HL-60 (cell line): ENCODE data around the gene NOS3.

Source experiments
- DNase-seq, 2 experiments: peaks; one replicate each; pipeline ENCODE4 v3.0.0-alpha.2; 2010 to 2020; ENCODE audit warnings: low read depth in 1 of 2, low spot score in 1 of 2
- H3K27ac ChIP-seq: fragments of 250-450 bp; sonication (Bioruptor Pico); replicated peaks from 2 replicates; pipeline ENCODE4 v1.5.1; 2020; ENCODE audit warnings: mild to moderate bottlenecking, moderate library complexity
- H3K27me3 ChIP-seq: fragments of 250-450 bp; sonication (Bioruptor Pico); 2 replicates; pipeline ENCODE4 v1.5.1; 2021; ENCODE audit warnings: mild to moderate bottlenecking, moderate library complexity; ENCODE audit not compliant: insufficient read depth, poor library complexity, severe bottlenecking
- H3K4me3 ChIP-seq: replicated peaks from 2 replicates; pipeline ENCODE4 v1.5.1; 2011; ENCODE audit warnings: mild to moderate bottlenecking, control low read depth, low read length; ENCODE audit not compliant: insufficient read depth
- GABPA ChIP-seq: IDR thresholded peaks from 2 replicates; pipeline ENCODE4 v1.6.1; 2012; ENCODE audit warnings: low read depth
- POLR2AphosphoS5 ChIP-seq: IDR thresholded peaks from 2 replicates; pipeline ENCODE4 v1.6.1; 2012; ENCODE audit warnings: low read depth
- SPI1 ChIP-seq: IDR thresholded peaks from 2 replicates; pipeline ENCODE4 v1.6.1; 2012; ENCODE audit warnings: low read depth, mild to moderate bottlenecking, borderline replicate concordance
- TF ChIP-seq, protein P1 (sequence below): IDR thresholded peaks from 2 replicates; pipeline ENCODE4 v1.6.1; 2012; ENCODE audit warnings: low read depth; ENCODE audit not compliant: insufficient replicate concordance
- TF ChIP-seq, protein P2 (sequence below): IDR thresholded peaks from one replicate; pipeline ENCODE4 v1.5.1; 2011; ENCODE audit warnings: low read length, control low read depth, inconsistent platforms; ENCODE audit not compliant: insufficient read depth

The NOS3 gene

DNA sequence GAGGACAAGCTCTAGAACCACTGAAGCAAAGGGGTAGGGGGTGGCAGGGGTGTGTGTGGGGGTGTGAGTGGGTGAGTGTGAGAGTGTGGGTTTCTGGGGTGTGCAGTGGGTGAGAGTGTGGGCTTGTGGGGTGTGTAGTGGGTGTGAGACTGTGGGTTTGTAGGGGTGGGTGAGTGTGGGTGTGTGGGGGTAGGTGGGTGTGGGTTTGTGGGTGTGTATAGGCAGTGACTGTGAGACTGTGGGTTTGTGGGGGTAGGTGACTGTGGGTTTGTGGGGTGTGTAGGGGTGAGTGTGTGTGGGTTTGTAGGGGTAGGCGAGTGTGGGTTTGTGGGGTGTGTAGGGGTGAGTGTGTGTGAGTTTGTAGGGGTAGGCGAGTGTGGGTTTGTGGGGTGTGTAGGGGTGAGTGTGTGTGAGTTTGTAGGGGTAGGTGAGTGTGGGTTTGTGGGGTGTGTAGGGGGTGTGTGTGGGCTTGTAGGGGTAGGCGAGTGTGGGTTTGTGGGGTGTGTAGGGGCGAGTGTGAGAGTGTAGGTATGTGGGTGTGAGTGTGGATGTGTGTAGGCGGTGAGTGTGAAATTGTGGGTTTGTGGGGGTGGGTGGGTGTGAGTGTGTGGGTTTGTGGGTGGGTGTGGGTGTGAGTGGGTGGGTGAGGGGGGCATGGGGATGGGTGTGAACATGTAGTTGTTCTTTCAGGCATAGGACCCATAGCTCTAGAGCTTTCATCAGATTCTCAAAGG lies 8.8 kb downstream of the NOS3 start:
- H3K27me3 ChIP-seq = no peaks in the 10 kb centered on the region
- H3K4me3 ChIP-seq = no peak overlapping the region
- no peak overlapping the region for H3K27ac ChIP-seq
- DNase-seq = no peak
- TF ChIP-seq SPI1 = no peak
- TF ChIP-seq POLR2AphosphoS5 = no peak
- TF ChIP-seq GABPA = no peak
- TF ChIP-seq, protein P1, sequence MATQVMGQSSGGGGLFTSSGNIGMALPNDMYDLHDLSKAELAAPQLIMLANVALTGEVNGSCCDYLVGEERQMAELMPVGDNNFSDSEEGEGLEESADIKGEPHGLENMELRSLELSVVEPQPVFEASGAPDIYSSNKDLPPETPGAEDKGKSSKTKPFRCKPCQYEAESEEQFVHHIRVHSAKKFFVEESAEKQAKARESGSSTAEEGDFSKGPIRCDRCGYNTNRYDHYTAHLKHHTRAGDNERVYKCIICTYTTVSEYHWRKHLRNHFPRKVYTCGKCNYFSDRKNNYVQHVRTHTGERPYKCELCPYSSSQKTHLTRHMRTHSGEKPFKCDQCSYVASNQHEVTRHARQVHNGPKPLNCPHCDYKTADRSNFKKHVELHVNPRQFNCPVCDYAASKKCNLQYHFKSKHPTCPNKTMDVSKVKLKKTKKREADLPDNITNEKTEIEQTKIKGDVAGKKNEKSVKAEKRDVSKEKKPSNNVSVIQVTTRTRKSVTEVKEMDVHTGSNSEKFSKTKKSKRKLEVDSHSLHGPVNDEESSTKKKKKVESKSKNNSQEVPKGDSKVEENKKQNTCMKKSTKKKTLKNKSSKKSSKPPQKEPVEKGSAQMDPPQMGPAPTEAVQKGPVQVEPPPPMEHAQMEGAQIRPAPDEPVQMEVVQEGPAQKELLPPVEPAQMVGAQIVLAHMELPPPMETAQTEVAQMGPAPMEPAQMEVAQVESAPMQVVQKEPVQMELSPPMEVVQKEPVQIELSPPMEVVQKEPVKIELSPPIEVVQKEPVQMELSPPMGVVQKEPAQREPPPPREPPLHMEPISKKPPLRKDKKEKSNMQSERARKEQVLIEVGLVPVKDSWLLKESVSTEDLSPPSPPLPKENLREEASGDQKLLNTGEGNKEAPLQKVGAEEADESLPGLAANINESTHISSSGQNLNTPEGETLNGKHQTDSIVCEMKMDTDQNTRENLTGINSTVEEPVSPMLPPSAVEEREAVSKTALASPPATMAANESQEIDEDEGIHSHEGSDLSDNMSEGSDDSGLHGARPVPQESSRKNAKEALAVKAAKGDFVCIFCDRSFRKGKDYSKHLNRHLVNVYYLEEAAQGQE = no peak
- TF ChIP-seq, protein P2, sequence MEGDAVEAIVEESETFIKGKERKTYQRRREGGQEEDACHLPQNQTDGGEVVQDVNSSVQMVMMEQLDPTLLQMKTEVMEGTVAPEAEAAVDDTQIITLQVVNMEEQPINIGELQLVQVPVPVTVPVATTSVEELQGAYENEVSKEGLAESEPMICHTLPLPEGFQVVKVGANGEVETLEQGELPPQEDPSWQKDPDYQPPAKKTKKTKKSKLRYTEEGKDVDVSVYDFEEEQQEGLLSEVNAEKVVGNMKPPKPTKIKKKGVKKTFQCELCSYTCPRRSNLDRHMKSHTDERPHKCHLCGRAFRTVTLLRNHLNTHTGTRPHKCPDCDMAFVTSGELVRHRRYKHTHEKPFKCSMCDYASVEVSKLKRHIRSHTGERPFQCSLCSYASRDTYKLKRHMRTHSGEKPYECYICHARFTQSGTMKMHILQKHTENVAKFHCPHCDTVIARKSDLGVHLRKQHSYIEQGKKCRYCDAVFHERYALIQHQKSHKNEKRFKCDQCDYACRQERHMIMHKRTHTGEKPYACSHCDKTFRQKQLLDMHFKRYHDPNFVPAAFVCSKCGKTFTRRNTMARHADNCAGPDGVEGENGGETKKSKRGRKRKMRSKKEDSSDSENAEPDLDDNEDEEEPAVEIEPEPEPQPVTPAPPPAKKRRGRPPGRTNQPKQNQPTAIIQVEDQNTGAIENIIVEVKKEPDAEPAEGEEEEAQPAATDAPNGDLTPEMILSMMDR = no peak

DNA sequence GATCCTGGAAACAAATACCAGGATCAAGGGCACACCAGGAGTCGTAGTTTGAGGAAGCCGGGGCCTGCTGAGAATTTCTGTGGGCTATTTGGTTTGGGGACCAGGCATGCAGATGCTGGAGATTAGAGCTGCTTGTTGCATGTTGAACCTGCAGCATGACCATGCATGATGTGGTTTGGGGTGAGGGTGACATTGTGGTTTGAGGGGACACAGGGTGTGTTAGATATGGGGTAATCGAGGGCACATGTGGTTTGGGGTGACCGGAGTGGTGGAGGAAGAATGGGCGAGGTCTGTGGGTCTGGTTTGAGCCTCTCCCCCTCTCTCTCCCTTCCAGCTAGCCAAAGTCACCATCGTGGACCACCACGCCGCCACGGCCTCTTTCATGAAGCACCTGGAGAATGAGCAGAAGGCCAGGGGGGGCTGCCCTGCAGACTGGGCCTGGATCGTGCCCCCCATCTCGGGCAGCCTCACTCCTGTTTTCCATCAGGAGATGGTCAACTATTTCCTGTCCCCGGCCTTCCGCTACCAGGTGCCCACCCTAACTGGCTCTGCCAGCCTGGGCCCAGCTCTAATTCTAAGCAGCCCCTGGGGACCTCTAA lies 10.2 kb downstream of the NOS3 start:
- Histone ChIP-seq H3K27ac (no peak overlapping the region), H3K27me3 (no peaks in the 10 kb centered on the region), H3K4me3 (no peak overlapping the region)
- TF ChIP-seq, protein P2 = no peak
- TF ChIP-seq POLR2AphosphoS5 = 0 out of 2 replicates have a peak, but pooled peaks have one; percentile 26
- TF ChIP-seq, protein P1 = no peak
- no peak for TF ChIP-seq GABPA
- DNase-seq = no peak

DNA sequence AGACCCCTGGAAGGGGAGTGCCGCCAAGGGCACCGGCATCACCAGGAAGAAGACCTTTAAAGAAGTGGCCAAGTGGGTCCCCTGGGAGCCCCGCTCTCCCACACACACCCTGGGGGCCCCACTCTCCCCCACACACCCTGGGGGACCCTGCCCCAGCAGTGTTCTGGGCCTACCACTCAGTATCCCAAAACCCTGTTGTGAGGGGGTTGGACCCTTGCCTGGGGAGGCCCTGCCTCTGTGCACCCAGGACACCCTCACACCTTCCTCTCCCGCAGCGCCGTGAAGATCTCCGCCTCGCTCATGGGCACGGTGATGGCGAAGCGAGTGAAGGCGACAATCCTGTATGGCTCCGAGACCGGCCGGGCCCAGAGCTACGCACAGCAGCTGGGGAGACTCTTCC lies 10.7 kb downstream of the NOS3 start:
- Histone ChIP-seq H3K4me3 (no peak overlapping the region), H3K27me3 (no peaks in the 10 kb centered on the region), H3K27ac (no peak overlapping the region)
- TF ChIP-seq, protein P1 = no peak
- TF ChIP-seq GABPA = no peak
- TF ChIP-seq POLR2AphosphoS5 = no peak
- TF ChIP-seq, protein P2 = no peak
- TF ChIP-seq SPI1 = no peak
- no peak for DNase-seq
